ENCODE data around the gene FAM98A.

The FAM98A gene

DNA sequence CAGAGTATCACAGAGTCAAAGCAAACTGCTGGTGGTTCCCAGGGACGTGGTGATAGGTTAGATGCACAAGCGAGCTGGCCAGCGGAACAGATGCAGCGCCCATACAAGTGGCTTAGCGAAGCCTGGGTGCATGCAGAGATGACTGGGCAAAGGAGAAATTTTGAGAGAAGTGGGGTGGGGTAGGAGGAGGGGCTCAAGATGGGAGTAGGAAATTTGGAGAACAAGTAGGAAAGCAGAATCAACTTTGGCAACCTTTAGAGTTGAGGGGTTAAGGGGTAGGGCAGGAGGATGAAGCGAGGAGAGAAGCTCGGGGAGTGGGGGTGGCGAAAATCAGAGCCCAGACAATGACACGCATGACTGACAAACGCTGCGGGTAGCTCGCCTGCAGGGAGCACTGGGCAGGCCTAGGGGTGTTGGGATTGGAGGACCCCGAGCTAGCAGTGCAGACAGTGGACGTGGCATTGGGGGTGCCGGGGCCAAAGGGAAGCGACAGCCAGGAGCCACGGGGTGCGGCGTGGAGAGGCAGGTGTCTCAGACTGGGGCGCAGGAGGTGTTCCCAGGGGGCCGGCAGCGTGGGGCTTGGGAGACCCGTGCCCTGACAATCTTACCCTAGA, 431 bp downstream of the FAM98A start:
- Histone ChIP-seq H3K4me3 (ENCODE audit: low read depth, low read length) (peak overlapping the region; percentile 93), H3K27me3 (ENCODE audit: control insufficient read depth, insufficient read depth, low read length) (no peaks in the 10 kb centered on the region), H3K4me1 (ENCODE audit: control insufficient read depth, insufficient read depth, low read length) (peaks cover 17% of the 10 kb centered on the region), H3K36me3 (ENCODE audit: control insufficient read depth, insufficient read depth, low read length) (peaks cover 13% of the 10 kb centered on the region), H3K27ac (ENCODE audit: low read depth, low read length) (no peak overlapping the region; the same call in 1 of the 2 replicates), H3K9ac (ENCODE audit: low read length) (peak overlapping the region; percentile 75), H3K9me3 (ENCODE audit: control insufficient read depth, insufficient read depth, low read depth, low read length) (no peaks in the 10 kb centered on the region)

GRCh38 chr2:33597026-33597425, 2.1 kb downstream of the FAM98A start:
- H3K36me3 ChIP-seq (ENCODE audit: control insufficient read depth, insufficient read depth, low read length): peaks cover 28% of the 10 kb centered on the region
- H3K27me3 ChIP-seq (ENCODE audit: control insufficient read depth, insufficient read depth, low read length): no peaks in the 10 kb centered on the region
- no peak overlapping the region for H3K9ac ChIP-seq (ENCODE audit: low read length)
- no peak overlapping the region; the same call in 1 of the 2 replicates for H3K4me3 ChIP-seq (ENCODE audit: low read depth, low read length)
- H3K27ac ChIP-seq (ENCODE audit: low read depth, low read length): no peak overlapping the region
- peaks cover 6% of the 10 kb centered on the region for H3K4me1 ChIP-seq (ENCODE audit: control insufficient read depth, insufficient read depth, low read length)
- H3K9me3 ChIP-seq (ENCODE audit: control insufficient read depth, insufficient read depth, low read depth, low read length): no peaks in the 10 kb centered on the region

DNA sequence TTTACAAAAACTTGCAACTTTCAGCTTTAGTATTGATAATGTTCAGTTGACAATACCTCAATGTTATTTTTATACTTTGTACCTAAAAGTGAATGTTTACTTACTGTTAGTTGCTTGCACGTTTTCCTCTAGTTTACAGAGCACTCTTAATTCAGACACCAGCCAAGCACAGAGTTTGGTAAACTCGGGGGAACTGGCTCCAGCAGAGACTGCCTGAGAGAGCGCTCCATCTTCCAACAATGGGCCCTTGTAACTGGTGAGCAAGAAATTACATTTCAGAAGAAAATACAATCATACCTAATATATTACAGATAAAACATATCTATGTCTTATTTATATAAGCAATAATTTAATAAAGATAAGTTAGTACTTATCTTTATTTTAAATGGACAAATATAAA, 3.7 kb downstream of the FAM98A start:
- Histone ChIP-seq H3K9me3 (ENCODE audit: control insufficient read depth, insufficient read depth, low read depth, low read length) (no peaks in the 10 kb centered on the region), H3K27me3 (ENCODE audit: control insufficient read depth, insufficient read depth, low read length) (no peaks in the 10 kb centered on the region), H3K4me3 (ENCODE audit: low read depth, low read length) (no peak overlapping the region), H3K27ac (ENCODE audit: low read depth, low read length) (no peak overlapping the region), H3K36me3 (ENCODE audit: control insufficient read depth, insufficient read depth, low read length) (peaks cover 43% of the 10 kb centered on the region), H3K4me1 (ENCODE audit: control insufficient read depth, insufficient read depth, low read length) (0 out of 2 replicates have a peak, but pooled peaks cover 4% of the 10 kb centered on the region), H3K9ac (ENCODE audit: low read length) (no peak overlapping the region)

DNA sequence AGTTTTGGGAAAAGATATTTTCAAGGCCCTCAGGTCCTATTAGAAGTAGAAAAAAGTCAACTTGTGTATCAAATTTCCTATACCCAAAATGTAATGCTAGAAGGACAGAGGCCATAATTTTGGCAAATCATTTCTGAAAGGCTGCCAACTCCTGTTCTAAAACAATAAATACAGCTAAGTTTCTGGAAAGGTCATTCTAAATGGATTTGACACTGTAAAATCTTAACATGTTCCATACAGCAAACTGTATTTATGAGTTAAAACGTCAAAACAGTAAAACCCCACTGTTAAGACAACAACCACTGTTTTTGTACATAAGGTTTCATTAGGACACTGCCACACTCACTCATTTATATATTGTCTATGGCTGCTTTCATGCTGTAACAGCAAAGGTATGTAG, 9.7 kb downstream of the FAM98A start:
- H3K4me3 ChIP-seq (ENCODE audit: low read depth, low read length): no peak overlapping the region
- no peaks in the 10 kb centered on the region for H3K27me3 ChIP-seq (ENCODE audit: control insufficient read depth, insufficient read depth, low read length)
- H3K4me1 ChIP-seq (ENCODE audit: control insufficient read depth, insufficient read depth, low read length): no peaks in the 10 kb centered on the region
- no peaks in the 10 kb centered on the region for H3K9me3 ChIP-seq (ENCODE audit: control insufficient read depth, insufficient read depth, low read depth, low read length)
- peaks cover 84% of the 10 kb centered on the region for H3K36me3 ChIP-seq (ENCODE audit: control insufficient read depth, insufficient read depth, low read length)
- no peak overlapping the region for H3K9ac ChIP-seq (ENCODE audit: low read length)
- H3K27ac ChIP-seq (ENCODE audit: low read depth, low read length): no peak overlapping the region

DNA sequence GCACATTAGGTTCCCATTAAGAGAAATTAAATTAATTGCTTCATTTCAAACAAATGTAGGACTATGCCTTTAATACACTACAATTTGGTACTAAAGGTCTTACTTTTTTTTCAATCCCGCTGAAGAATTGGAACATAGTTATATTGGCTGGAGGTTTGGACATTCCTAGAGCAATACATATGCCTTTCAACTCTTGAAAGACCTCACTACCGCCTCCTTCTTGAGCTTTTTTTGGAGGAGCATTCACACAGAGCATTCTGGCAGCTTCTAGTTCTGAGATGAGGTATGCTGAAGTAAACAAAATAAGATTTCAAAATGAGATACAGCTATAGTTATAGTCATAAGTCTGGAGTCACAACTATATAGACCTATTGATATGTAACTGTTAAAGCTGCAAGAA, 10.9 kb downstream of the FAM98A start:
- no peaks in the 10 kb centered on the region for H3K9me3 ChIP-seq (ENCODE audit: control insufficient read depth, insufficient read depth, low read depth, low read length)
- no peak overlapping the region for H3K27ac ChIP-seq (ENCODE audit: low read depth, low read length)
- no peaks in the 10 kb centered on the region for H3K27me3 ChIP-seq (ENCODE audit: control insufficient read depth, insufficient read depth, low read length)
- no peak overlapping the region for H3K9ac ChIP-seq (ENCODE audit: low read length)
- H3K4me1 ChIP-seq (ENCODE audit: control insufficient read depth, insufficient read depth, low read length): peaks cover 10% of the 10 kb centered on the region
- H3K4me3 ChIP-seq (ENCODE audit: low read depth, low read length): no peak overlapping the region
- peaks cover 74% of the 10 kb centered on the region for H3K36me3 ChIP-seq (ENCODE audit: control insufficient read depth, insufficient read depth, low read length)

GRCh38 chr2:33586766-33587165, 12.3 kb downstream of the FAM98A start:
- Histone ChIP-seq H3K27ac (ENCODE audit: low read depth, low read length) (no peak overlapping the region), H3K4me3 (ENCODE audit: low read depth, low read length) (no peak overlapping the region), H3K27me3 (ENCODE audit: control insufficient read depth, insufficient read depth, low read length) (no peaks in the 10 kb centered on the region), H3K36me3 (ENCODE audit: control insufficient read depth, insufficient read depth, low read length) (peaks cover 60% of the 10 kb centered on the region), H3K9me3 (ENCODE audit: control insufficient read depth, insufficient read depth, low read depth, low read length) (no peaks in the 10 kb centered on the region), H3K9ac (ENCODE audit: low read length) (no peak overlapping the region), H3K4me1 (ENCODE audit: control insufficient read depth, insufficient read depth, low read length) (peaks cover 23% of the 10 kb centered on the region)

DNA sequence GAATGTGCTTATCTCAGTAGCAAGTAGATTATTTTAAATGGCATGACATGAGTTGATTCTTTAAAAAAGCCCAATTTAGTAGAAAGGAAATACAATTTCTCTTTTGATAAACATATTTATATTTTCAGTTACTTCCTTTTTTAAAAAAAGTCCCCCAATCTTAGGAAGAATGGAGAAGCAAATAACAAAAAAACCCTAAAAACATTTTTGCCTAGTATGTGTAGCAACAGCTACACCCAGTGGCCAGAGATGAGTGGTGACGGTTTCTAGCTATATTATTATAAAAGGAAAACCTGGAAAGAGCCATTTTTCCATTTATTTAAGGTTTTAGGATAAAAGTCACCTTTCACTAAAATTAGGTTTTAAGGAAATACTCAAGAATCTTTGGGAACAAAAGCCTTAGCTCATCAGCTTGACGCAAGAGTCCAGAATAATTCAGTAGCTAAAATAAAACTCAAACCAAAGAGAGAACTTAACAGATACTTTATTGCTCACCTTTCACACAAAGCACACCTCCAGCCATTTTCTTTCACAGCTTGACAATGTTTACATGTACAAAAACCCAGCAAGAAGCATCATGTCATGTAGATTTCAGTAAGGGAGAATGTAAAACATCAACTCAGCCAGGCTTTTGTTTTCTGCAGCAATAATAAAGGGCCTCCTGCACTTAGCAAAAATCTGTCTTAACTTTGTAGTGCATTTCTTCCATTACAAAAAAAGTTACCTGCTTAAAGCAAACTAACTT, 15.7 kb downstream of the FAM98A start:
- peaks cover 39% of the 10 kb centered on the region for H3K36me3 ChIP-seq (ENCODE audit: control insufficient read depth, insufficient read depth, low read length)
- no peak overlapping the region for H3K9ac ChIP-seq (ENCODE audit: low read length)
- no peak overlapping the region; the same call in 1 of the 2 replicates for H3K4me3 ChIP-seq (ENCODE audit: low read depth, low read length)
- peak overlapping the region; percentile 76 for H3K27ac ChIP-seq (ENCODE audit: low read depth, low read length)
- H3K9me3 ChIP-seq (ENCODE audit: control insufficient read depth, insufficient read depth, low read depth, low read length): no peaks in the 10 kb centered on the region
- H3K4me1 ChIP-seq (ENCODE audit: control insufficient read depth, insufficient read depth, low read length): peaks cover 24% of the 10 kb centered on the region
- H3K27me3 ChIP-seq (ENCODE audit: control insufficient read depth, insufficient read depth, low read length): no peaks in the 10 kb centered on the region

- Histone ChIP-seq H3K36me3 (ENCODE audit: control insufficient read depth, insufficient read depth, low read length) (peaks cover 24% of the 10 kb centered on the region), H3K27ac (ENCODE audit: low read depth, low read length) (no peak overlapping the region), H3K27me3 (ENCODE audit: control insufficient read depth, insufficient read depth, low read length) (no peaks in the 10 kb centered on the region), H3K9me3 (ENCODE audit: control insufficient read depth, insufficient read depth, low read depth, low read length) (no peaks in the 10 kb centered on the region), H3K4me1 (ENCODE audit: control insufficient read depth, insufficient read depth, low read length) (peaks cover 39% of the 10 kb centered on the region), H3K4me3 (ENCODE audit: low read depth, low read length) (no peak overlapping the region), H3K9ac (ENCODE audit: low read length) (no peak overlapping the region)
Measured at GRCh38 chr2:33581872-33582271, 17.2 kb downstream of the FAM98A start.

GRCh38 chr2:33579227-33579626, 19.9 kb downstream of the FAM98A start:
- H3K27ac ChIP-seq (ENCODE audit: low read depth, low read length): no peak overlapping the region
- H3K9ac ChIP-seq (ENCODE audit: low read length): no peak overlapping the region
- peaks cover 39% of the 10 kb centered on the region for H3K4me1 ChIP-seq (ENCODE audit: control insufficient read depth, insufficient read depth, low read length)
- no peaks in the 10 kb centered on the region for H3K27me3 ChIP-seq (ENCODE audit: control insufficient read depth, insufficient read depth, low read length)
- H3K36me3 ChIP-seq (ENCODE audit: control insufficient read depth, insufficient read depth, low read length): no peaks in the 10 kb centered on the region; the same call in 1 of the 2 replicates
- no peaks in the 10 kb centered on the region for H3K9me3 ChIP-seq (ENCODE audit: control insufficient read depth, insufficient read depth, low read depth, low read length)
- no peak overlapping the region for H3K4me3 ChIP-seq (ENCODE audit: low read depth, low read length)

GRCh38 chr2:33577668-33578067, 21.4 kb downstream of the FAM98A start:
- Histone ChIP-seq H3K9ac (ENCODE audit: low read length) (no peak overlapping the region), H3K4me3 (ENCODE audit: low read depth, low read length) (no peak overlapping the region), H3K4me1 (ENCODE audit: control insufficient read depth, insufficient read depth, low read length) (peaks cover 25% of the 10 kb centered on the region), H3K36me3 (ENCODE audit: control insufficient read depth, insufficient read depth, low read length) (no peaks in the 10 kb centered on the region), H3K27ac (ENCODE audit: low read depth, low read length) (no peak overlapping the region), H3K9me3 (ENCODE audit: control insufficient read depth, insufficient read depth, low read depth, low read length) (no peaks in the 10 kb centered on the region), H3K27me3 (ENCODE audit: control insufficient read depth, insufficient read depth, low read length) (no peaks in the 10 kb centered on the region)

DNA sequence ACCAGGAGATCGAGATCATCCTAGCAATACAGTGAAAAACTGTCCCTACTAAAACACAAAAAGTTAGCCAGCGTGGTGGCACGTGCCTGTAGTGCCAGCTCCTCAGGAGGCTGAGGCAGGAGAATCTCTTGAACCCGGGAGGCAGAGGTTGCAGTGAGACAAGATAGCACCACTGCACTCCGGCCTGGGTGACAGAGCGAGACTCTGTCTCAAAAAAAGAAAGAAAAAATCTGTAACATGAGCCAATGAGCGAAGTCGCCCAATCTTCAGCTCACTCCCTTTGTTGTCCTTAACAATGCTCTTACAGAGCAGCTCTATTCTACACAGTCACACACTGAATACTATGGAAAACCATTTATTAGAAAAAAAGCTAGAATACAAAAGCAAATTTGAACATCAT, 22.0 kb downstream of the FAM98A start:
- Histone ChIP-seq H3K36me3 (ENCODE audit: control insufficient read depth, insufficient read depth, low read length) (no peaks in the 10 kb centered on the region), H3K27me3 (ENCODE audit: control insufficient read depth, insufficient read depth, low read length) (no peaks in the 10 kb centered on the region), H3K9ac (ENCODE audit: low read length) (no peak overlapping the region), H3K27ac (ENCODE audit: low read depth, low read length) (no peak overlapping the region), H3K4me3 (ENCODE audit: low read depth, low read length) (no peak overlapping the region), H3K4me1 (ENCODE audit: control insufficient read depth, insufficient read depth, low read length) (peaks cover 19% of the 10 kb centered on the region), H3K9me3 (ENCODE audit: control insufficient read depth, insufficient read depth, low read depth, low read length) (no peaks in the 10 kb centered on the region)

Measured in HUES6 (cell line).